ENCODE measurements around the gene BYSL.

Gene BYSL

GRCh38 chr6:41881506-41881905 is 39.8 kb upstream of the BYSL start:
- no peaks in the 10 kb centered on the region for H3K27me3 ChIP-seq (ENCODE audit: insufficient read depth, poor library complexity, severe bottlenecking)
- H3K4me3 ChIP-seq (replicated peaks; ENCODE audit: insufficient read depth, low read length): no peak overlapping the region
- no peak for DNase-seq (ENCODE audit: low read depth in 1 of 2, low spot score in 1 of 2)
- no peak overlapping the region for H3K27ac ChIP-seq (replicated peaks)
- TF ChIP-seq, protein P1, sequence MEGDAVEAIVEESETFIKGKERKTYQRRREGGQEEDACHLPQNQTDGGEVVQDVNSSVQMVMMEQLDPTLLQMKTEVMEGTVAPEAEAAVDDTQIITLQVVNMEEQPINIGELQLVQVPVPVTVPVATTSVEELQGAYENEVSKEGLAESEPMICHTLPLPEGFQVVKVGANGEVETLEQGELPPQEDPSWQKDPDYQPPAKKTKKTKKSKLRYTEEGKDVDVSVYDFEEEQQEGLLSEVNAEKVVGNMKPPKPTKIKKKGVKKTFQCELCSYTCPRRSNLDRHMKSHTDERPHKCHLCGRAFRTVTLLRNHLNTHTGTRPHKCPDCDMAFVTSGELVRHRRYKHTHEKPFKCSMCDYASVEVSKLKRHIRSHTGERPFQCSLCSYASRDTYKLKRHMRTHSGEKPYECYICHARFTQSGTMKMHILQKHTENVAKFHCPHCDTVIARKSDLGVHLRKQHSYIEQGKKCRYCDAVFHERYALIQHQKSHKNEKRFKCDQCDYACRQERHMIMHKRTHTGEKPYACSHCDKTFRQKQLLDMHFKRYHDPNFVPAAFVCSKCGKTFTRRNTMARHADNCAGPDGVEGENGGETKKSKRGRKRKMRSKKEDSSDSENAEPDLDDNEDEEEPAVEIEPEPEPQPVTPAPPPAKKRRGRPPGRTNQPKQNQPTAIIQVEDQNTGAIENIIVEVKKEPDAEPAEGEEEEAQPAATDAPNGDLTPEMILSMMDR (IDR thresholded peaks at IDR 0.05; ENCODE audit: insufficient read depth, low read length): no peak
- TF ChIP-seq POLR2AphosphoS5 (IDR thresholded peaks at IDR 0.05; ENCODE audit: low read depth) (no peak), GABPA (IDR thresholded peaks at IDR 0.05; ENCODE audit: low read depth) (no peak)

DNA sequence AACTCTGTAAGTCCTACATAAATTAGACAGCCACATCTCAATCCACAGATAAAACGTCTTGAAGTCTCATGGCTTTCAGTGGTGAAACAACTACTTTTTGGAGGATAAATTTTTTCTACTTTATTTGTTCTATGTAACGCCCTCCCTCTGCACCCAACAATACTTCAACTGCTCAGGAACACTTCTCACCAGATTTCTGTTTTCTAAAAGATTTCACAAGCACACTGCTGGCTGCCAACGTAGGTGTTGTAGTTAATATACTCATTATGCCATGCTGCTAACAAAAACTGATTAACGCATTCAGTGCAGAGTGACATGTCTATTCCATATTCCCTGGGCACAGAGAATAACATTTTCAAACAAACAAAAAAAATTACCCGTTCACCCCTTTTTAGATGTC is 36.3 kb upstream of the BYSL start:
- no peak overlapping the region for H3K27ac ChIP-seq (replicated peaks)
- H3K4me3 ChIP-seq (replicated peaks; ENCODE audit: insufficient read depth, low read length): no peak overlapping the region
- H3K27me3 ChIP-seq (ENCODE audit: insufficient read depth, poor library complexity, severe bottlenecking): no peaks in the 10 kb centered on the region
- no peak for DNase-seq (ENCODE audit: low read depth in 1 of 2, low spot score in 1 of 2)
- no peak for TF ChIP-seq POLR2AphosphoS5 (IDR thresholded peaks at IDR 0.05; ENCODE audit: low read depth)
- no peak for TF ChIP-seq SPI1 (IDR thresholded peaks at IDR 0.05; ENCODE audit: borderline replicate concordance, low read depth)
- TF ChIP-seq GABPA (IDR thresholded peaks at IDR 0.05; ENCODE audit: low read depth): no peak
- no peak for TF ChIP-seq REST (IDR thresholded peaks at IDR 0.05; ENCODE audit: insufficient replicate concordance, low read depth)
- TF ChIP-seq, protein P1 (IDR thresholded peaks at IDR 0.05; ENCODE audit: insufficient read depth, low read length): no peak

- DNase-seq (ENCODE audit: low read depth in 1 of 2, low spot score in 1 of 2): no peak
- Histone ChIP-seq H3K27me3 (ENCODE audit: insufficient read depth, poor library complexity, severe bottlenecking) (no peaks in the 10 kb centered on the region), H3K27ac (replicated peaks) (no peak overlapping the region), H3K4me3 (replicated peaks; ENCODE audit: insufficient read depth, low read length) (no peak overlapping the region)
- no peak for TF ChIP-seq REST (IDR thresholded peaks at IDR 0.05; ENCODE audit: insufficient replicate concordance, low read depth)
- TF ChIP-seq SPI1 (IDR thresholded peaks at IDR 0.05; ENCODE audit: borderline replicate concordance, low read depth): no peak
- TF ChIP-seq, protein P1 (IDR thresholded peaks at IDR 0.05; ENCODE audit: insufficient read depth, low read length): no peak
- TF ChIP-seq GABPA (IDR thresholded peaks at IDR 0.05; ENCODE audit: low read depth): no peak
- TF ChIP-seq POLR2AphosphoS5 (IDR thresholded peaks at IDR 0.05; ENCODE audit: low read depth): no peak
Observed at GRCh38 chr6:41885930-41886329, 35.4 kb upstream of the BYSL start.

DNA sequence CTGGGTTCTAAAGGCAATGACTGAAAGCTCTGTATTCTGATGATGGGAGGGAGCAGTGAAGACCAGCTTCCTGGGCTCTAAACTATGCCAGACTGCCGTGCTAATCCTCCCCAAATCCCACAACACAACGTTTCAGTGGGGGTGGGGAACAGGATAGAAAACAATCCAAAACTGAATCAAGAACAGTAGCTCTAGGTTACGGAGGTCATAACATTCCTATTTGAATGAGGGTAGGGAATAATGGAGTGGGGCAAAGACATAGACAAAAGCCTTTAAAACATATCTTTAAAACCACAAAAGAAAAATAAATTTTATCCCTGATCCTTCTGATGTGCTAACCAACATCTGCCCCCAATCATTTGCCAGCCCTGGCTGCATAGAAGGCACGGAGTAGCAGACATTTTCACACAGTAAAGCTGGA is 34.0 kb upstream of the BYSL start:
- Histone ChIP-seq H3K27me3 (ENCODE audit: insufficient read depth, poor library complexity, severe bottlenecking) (no peaks in the 10 kb centered on the region), H3K27ac (replicated peaks) (no peak overlapping the region), H3K4me3 (replicated peaks; ENCODE audit: insufficient read depth, low read length) (no peak overlapping the region)
- no peak for TF ChIP-seq GABPA (IDR thresholded peaks at IDR 0.05; ENCODE audit: low read depth)
- TF ChIP-seq, protein P1 (IDR thresholded peaks at IDR 0.05; ENCODE audit: insufficient read depth, low read length): no peak
- TF ChIP-seq POLR2AphosphoS5 (IDR thresholded peaks at IDR 0.05; ENCODE audit: low read depth): no peak
- no peak for TF ChIP-seq REST (IDR thresholded peaks at IDR 0.05; ENCODE audit: insufficient replicate concordance, low read depth)
- DNase-seq (ENCODE audit: low read depth in 1 of 2, low spot score in 1 of 2): no peak
